H1 (cell line): ENCODE results near the gene ZNF595. TPM values are rescaled to one million over a fixed set of nuclear protein-coding genes. Genes with fewer than 3 reads are reported as not detected.

Source experiments
- polyA plus RNA-seq, 7 experiments: library from polyadenylated mRNA; depleted of rRNA in 3 of 7; stranded (reverse) in 5 of 7; unstranded in 2 of 7; fragments of >200 nt in 5 of 7; fragments of 200-250 nt in 2 of 7; gene quantifications; 1 replicate in 5 of 7; 2 replicates in 1 of 7; 4 replicates in 1 of 7; pipeline versions ENCODE4 v1.2.1 to v1.2.3, GENCODE V29; 2011 to 2013; ENCODE audit warnings: missing spikeins in 2 of 7, mixed read lengths in 2 of 7
- total RNA-seq: library from RNA; stranded (reverse); fragmentation: NEBNext Ultra II Directional; extraction: Animal tissue kit (Norgen Biotek cat#: 25700); gene quantifications from 2 replicates; pipeline ENCODE4 v1.2.1, GENCODE V29; 2021
- TF ChIP-seq, protein P1 (sequence below): IDR thresholded peaks from 2 replicates; pipeline ENCODE4 v1.6.1; 2011; ENCODE audit warnings: low read depth, mild to moderate bottlenecking, low read length; ENCODE audit not compliant: insufficient read depth

The ZNF595 gene
- total and polyA plus RNA-seq, 2 of the 8 experiments (the other 6 are each of a cell fraction or from before 2014, with no cell fraction given), result 3.3 to 22.5 TPM

DNA sequence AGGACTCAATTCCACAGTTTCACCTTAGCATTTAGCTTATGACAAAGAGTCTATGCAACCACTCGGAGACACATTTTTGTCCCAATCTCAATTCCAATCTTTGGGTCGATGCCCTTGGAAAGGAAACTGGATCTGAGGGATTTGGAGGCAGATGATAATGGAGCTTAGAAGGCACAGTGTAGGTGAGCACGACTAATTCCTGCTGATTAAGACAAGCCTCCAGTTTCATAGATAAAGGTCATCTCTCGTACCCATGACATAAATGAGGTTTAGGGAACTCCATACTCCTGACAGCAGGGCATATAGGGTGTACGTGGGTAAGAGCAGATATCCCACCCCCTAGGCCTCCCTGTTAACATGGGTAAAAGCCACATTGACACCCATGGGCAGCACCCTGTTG, 46.7 kb downstream of the ZNF595 start (continued):
- TF ChIP-seq, protein P1, sequence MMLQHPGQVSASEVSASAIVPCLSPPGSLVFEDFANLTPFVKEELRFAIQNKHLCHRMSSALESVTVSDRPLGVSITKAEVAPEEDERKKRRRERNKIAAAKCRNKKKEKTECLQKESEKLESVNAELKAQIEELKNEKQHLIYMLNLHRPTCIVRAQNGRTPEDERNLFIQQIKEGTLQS, result no peak
